HepG2 (cell line): Measurements from ENCODE around the gene SRRT. TPM values are rescaled to one million over a fixed set of nuclear protein-coding genes. Genes with fewer than 3 reads are reported as not detected.

Experiments
- AGO2 ChIP-seq: fragments of 200-400 bp; formaldehyde crosslinking; optimal IDR thresholded peaks from 2 replicates; pipeline ENCODE3; 2017; ENCODE audit warnings: mild to moderate bottlenecking, low read depth, low read length, moderate library complexity
- GATAD2A ChIP-seq: IDR thresholded peaks from 2 replicates; pipeline ENCODE4 v1.6.1; 2016
- HNF4A ChIP-seq: sonication (generic); formaldehyde crosslinking; IDR thresholded peaks from 2 replicates; pipeline ENCODE4 v1.4.0; 2020; ENCODE audit warnings: missing genetic modification reagents
- HNRNPLL ChIP-seq: fragments of 200-400 bp; formaldehyde crosslinking; IDR thresholded peaks from 2 replicates; pipeline ENCODE4 v1.6.1; 2017; ENCODE audit warnings: mild to moderate bottlenecking, low read depth, low read length; ENCODE audit not compliant: poor library complexity, severe bottlenecking
- KAT8 ChIP-seq: IDR thresholded peaks from 2 replicates; pipeline ENCODE4 v1.6.1; 2016; ENCODE audit warnings: missing genetic modification reagents, missing compliant biosample characterization
- KDM4B ChIP-seq: sonication (generic); formaldehyde crosslinking; IDR thresholded peaks from 2 replicates; pipeline ENCODE4 v1.4.0; 2020; ENCODE audit warnings: missing genetic modification reagents
- MED8 ChIP-seq: sonication (generic); formaldehyde crosslinking; IDR thresholded peaks from 2 replicates; pipeline ENCODE4 v1.8.1; 2023; ENCODE audit warnings: mild to moderate bottlenecking, missing genetic modification reagents; ENCODE audit not compliant: insufficient replicate concordance
- MEIS1 ChIP-seq: sonication (generic); formaldehyde crosslinking; IDR thresholded peaks from 2 replicates; pipeline ENCODE4 v1.9.0; 2021; ENCODE audit warnings: mild to moderate bottlenecking, missing genetic modification reagents, moderate library complexity, borderline replicate concordance
- PAX8 ChIP-seq: sonication (generic); formaldehyde crosslinking; IDR thresholded peaks from 2 replicates; pipeline ENCODE4 v1.8.0; 2022; ENCODE audit warnings: mild to moderate bottlenecking, missing genetic modification reagents, borderline replicate concordance
- RAD21 ChIP-seq: fragments of 450-650 bp; formaldehyde crosslinking; IDR thresholded peaks from 2 replicates; pipeline ENCODE4 v1.5.0; 2020; ENCODE audit warnings: mild to moderate bottlenecking
- RFXANK ChIP-seq: IDR thresholded peaks from 2 replicates; pipeline ENCODE4 v1.6.1; 2016
- RXRB ChIP-seq: IDR thresholded peaks from 2 replicates; pipeline ENCODE4 v1.6.1; 2016; ENCODE audit warnings: borderline replicate concordance, missing genetic modification reagents, missing compliant biosample characterization
- ZFP41 ChIP-seq: sonication (generic); formaldehyde crosslinking; IDR thresholded peaks from 2 replicates; pipeline ENCODE4 v1.4.0; 2020; ENCODE audit warnings: mild to moderate bottlenecking, missing genetic modification reagents, borderline replicate concordance
- ZNF160 ChIP-seq: sonication (generic); formaldehyde crosslinking; IDR thresholded peaks from 2 replicates; pipeline ENCODE4 v1.8.0; 2022; ENCODE audit warnings: mild to moderate bottlenecking, inconsistent platforms, missing genetic modification reagents
- ZNF234 ChIP-seq: sonication (generic); formaldehyde crosslinking; conservative IDR thresholded peaks from 2 replicates; pipeline ENCODE4 v1.5.1; 2020; ENCODE audit warnings: mild to moderate bottlenecking, missing genetic modification reagents
- ZNF350 ChIP-seq: sonication (generic); formaldehyde crosslinking; IDR thresholded peaks from 2 replicates; pipeline ENCODE4 v1.4.0; 2020; ENCODE audit warnings: mild to moderate bottlenecking, low read depth, missing genetic modification reagents, borderline replicate concordance
- ZNF598 ChIP-seq: sonication (generic); formaldehyde crosslinking; IDR thresholded peaks from 2 replicates; pipeline ENCODE4 v1.5.1; 2020; ENCODE audit warnings: mild to moderate bottlenecking, missing genetic modification reagents, borderline replicate concordance
- ZNF768 ChIP-seq: sonication (generic); formaldehyde crosslinking; IDR thresholded peaks from 2 replicates; pipeline ENCODE4 v1.4.0; 2020; ENCODE audit warnings: missing genetic modification reagents
- ZSCAN25 ChIP-seq: sonication (generic); formaldehyde crosslinking; IDR thresholded peaks from 2 replicates; pipeline ENCODE4 v1.8.0; 2022; ENCODE audit warnings: mild to moderate bottlenecking, missing genetic modification reagents
- polyA plus RNA-seq, 8 experiments: library from polyadenylated mRNA; depleted of rRNA in 3 of 8; stranded (reverse) in 7 of 8; unstranded in 1 of 8; fragments of >200 nt; fragmentation: Illumina TruSeq in 4 of 8; extraction: Trizol in 4 of 8; gene quantifications; 2 replicates each; pipeline versions ENCODE4 v1.2.1 to v1.2.3, GENCODE V29; 2011 to 2016; ENCODE audit warnings: low read depth in 4 of 8, missing spikeins in 1 of 8, mixed read lengths in 1 of 8; ENCODE audit not compliant: insufficient read depth in 1 of 8
- total RNA-seq, 5 experiments: library from RNA; depleted of rRNA; stranded (reverse); fragments of >200 nt; fragmentation: Illumina TruSeq; extraction: Trizol; gene quantifications; 2 replicates each; pipeline ENCODE4 v1.2.3, GENCODE V29; 2016; ENCODE audit warnings: low read depth in 1 of 5
- TF ChIP-seq, protein P1 (sequence below): sonication (generic); formaldehyde crosslinking; IDR thresholded peaks from 2 replicates; pipeline ENCODE4 v1.4.0; 2020; ENCODE audit warnings: missing genetic modification reagents, borderline replicate concordance
- TF ChIP-seq, protein P2 (sequence below): sonication (generic); formaldehyde crosslinking; IDR thresholded peaks from 2 replicates; pipeline ENCODE4 v1.5.1; 2020; ENCODE audit warnings: mild to moderate bottlenecking, missing genetic modification reagents, borderline replicate concordance

SRRT gene
- total and polyA plus RNA-seq, 2 of the 13 experiments (the other 11 are each of a cell fraction or from before 2014, with no cell fraction given) = 26.2 to 106 TPM

DNA sequence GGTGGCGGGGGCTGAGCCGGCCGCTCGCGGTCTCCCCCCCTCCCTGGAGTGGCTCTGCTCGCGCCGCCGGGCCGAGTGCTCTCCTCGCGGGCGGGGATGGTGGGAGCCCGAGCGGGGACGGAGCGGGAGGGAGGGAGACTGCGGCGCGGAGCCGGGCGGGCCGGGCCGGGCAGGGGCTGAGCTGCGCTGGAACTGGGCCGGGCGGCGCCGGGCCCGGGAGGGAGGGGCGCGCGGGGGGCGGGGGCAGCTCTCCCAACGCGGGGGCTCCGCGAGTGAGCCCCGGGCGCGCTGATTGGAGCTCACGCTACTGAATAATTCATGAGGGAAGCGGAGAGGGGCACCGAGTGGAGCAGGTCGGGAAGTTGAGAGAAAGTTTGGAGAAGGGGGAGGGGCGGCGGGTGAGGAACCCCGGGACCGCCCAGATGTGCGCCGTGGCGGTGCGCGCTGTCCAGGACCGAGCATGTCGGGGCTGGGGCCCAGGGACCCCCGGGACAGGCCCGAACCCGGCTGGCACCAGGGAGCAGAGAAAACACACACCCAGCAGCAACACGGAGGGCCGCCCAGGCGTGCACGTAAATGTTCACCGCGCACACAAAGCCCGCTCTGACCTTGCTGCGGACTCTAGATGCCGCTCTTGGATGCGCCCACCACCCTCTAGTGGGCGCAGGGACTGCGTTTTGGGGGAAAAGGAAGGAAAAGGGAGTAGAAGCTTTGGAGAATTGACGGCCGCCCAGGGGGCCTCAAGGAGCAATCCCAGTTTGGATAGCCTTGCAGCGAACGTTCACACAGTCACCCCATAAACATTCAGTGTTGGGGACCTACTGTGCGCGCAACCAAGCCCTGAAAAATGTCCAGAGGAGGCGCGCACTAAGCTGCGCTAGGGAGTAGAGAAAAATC, 47.3 kb upstream of the SRRT start, which contains the start of gene EPHB4 (continued):
- TF ChIP-seq, protein P1, sequence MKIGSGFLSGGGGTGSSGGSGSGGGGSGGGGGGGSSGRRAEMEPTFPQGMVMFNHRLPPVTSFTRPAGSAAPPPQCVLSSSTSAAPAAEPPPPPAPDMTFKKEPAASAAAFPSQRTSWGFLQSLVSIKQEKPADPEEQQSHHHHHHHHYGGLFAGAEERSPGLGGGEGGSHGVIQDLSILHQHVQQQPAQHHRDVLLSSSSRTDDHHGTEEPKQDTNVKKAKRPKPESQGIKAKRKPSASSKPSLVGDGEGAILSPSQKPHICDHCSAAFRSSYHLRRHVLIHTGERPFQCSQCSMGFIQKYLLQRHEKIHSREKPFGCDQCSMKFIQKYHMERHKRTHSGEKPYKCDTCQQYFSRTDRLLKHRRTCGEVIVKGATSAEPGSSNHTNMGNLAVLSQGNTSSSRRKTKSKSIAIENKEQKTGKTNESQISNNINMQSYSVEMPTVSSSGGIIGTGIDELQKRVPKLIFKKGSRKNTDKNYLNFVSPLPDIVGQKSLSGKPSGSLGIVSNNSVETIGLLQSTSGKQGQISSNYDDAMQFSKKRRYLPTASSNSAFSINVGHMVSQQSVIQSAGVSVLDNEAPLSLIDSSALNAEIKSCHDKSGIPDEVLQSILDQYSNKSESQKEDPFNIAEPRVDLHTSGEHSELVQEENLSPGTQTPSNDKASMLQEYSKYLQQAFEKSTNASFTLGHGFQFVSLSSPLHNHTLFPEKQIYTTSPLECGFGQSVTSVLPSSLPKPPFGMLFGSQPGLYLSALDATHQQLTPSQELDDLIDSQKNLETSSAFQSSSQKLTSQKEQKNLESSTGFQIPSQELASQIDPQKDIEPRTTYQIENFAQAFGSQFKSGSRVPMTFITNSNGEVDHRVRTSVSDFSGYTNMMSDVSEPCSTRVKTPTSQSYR (CRISPR knock-in tag) = peak; percentile 78; the same call in 1 of the 2 replicates
- TF ChIP-seq ZNF350 = peak; percentile 88
- peak; percentile 83; the same call in 1 of the 2 replicates for TF ChIP-seq ZSCAN25
- TF ChIP-seq MEIS1 (CRISPR knock-in tag) = 0 out of 2 replicates have a peak, but pooled peaks have one; percentile 46
- TF ChIP-seq HNRNPLL = peak; percentile 91
- peak; percentile 84 for TF ChIP-seq ZNF598
- no peak for TF ChIP-seq PAX8 (CRISPR knock-in tag)
- peak; percentile 55; the same call in 1 of the 2 replicates for TF ChIP-seq ZNF160 (CRISPR knock-in tag)
- TF ChIP-seq ZNF234 (CRISPR knock-in tag) = 0 out of 2 replicates have a peak, but pooled peaks have one; percentile 46
- peak; percentile 32; the same call in 1 of the 2 replicates for TF ChIP-seq RXRB
- TF ChIP-seq, protein P2, sequence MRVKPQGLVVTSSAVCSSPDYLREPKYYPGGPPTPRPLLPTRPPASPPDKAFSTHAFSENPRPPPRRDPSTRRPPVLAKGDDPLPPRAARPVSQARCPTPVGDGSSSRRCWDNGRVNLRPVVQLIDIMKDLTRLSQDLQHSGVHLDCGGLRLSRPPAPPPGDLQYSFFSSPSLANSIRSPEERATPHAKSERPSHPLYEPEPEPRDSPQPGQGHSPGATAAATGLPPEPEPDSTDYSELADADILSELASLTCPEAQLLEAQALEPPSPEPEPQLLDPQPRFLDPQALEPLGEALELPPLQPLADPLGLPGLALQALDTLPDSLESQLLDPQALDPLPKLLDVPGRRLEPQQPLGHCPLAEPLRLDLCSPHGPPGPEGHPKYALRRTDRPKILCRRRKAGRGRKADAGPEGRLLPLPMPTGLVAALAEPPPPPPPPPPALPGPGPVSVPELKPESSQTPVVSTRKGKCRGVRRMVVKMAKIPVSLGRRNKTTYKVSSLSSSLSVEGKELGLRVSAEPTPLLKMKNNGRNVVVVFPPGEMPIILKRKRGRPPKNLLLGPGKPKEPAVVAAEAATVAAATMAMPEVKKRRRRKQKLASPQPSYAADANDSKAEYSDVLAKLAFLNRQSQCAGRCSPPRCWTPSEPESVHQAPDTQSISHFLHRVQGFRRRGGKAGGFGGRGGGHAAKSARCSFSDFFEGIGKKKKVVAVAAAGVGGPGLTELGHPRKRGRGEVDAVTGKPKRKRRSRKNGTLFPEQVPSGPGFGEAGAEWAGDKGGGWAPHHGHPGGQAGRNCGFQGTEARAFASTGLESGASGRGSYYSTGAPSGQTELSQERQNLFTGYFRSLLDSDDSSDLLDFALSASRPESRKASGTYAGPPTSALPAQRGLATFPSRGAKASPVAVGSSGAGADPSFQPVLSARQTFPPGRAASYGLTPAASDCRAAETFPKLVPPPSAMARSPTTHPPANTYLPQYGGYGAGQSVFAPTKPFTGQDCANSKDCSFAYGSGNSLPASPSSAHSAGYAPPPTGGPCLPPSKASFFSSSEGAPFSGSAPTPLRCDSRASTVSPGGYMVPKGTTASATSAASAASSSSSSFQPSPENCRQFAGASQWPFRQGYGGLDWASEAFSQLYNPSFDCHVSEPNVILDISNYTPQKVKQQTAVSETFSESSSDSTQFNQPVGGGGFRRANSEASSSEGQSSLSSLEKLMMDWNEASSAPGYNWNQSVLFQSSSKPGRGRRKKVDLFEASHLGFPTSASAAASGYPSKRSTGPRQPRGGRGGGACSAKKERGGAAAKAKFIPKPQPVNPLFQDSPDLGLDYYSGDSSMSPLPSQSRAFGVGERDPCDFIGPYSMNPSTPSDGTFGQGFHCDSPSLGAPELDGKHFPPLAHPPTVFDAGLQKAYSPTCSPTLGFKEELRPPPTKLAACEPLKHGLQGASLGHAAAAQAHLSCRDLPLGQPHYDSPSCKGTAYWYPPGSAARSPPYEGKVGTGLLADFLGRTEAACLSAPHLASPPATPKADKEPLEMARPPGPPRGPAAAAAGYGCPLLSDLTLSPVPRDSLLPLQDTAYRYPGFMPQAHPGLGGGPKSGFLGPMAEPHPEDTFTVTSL = no peak
- peak; percentile 38 for TF ChIP-seq HNF4A (CRISPR knock-in tag)
- TF ChIP-seq RAD21 (CRISPR knock-in tag) = peak; percentile 67; the same call in 1 of the 2 replicates
- TF ChIP-seq KAT8 (CRISPR knock-in tag) = peak; percentile 60
- TF ChIP-seq GATAD2A (CRISPR knock-in tag) = peak; percentile 74
- TF ChIP-seq ZNF768 = 0 out of 2 replicates have a peak, but pooled peaks have one; percentile 38
- no peak; the same call in 1 of the 2 replicates for TF ChIP-seq ZFP41 (CRISPR knock-in tag)
- TF ChIP-seq MED8 (CRISPR knock-in tag) = peak; percentile 66
- TF ChIP-seq KDM4B (CRISPR knock-in tag) = peak; percentile 28; the same call in 1 of the 2 replicates
- TF ChIP-seq RFXANK (CRISPR knock-in tag) = no peak
- TF ChIP-seq AGO2 = no peak
